Stimulated activated naive CD8-positive, alpha-beta T cell treated with anti-CD3 and anti-CD28 coated beads, Interleukin-15, Interleukin-2, amounts not matched to agents 100 ng/mL and 50 ng/mL, for 24 hours (primary cell): ENCODE measurements around the gene WWC2.

Experiments used
- H3K27ac Mint-ChIP-seq: one replicate; pipeline ENCODE4 v1.8.0; 2021; ENCODE audit warnings: mild to moderate bottlenecking, mixed read lengths
- H3K27me3 Mint-ChIP-seq: one replicate; pipeline ENCODE4 v1.8.0; 2021; ENCODE audit warnings: mixed read lengths
- H3K36me3 Mint-ChIP-seq: one replicate; pipeline ENCODE4 v1.8.0; 2021; ENCODE audit warnings: low read depth, mixed read lengths
- H3K4me1 Mint-ChIP-seq: one replicate; pipeline ENCODE4 v1.8.0; 2021; ENCODE audit warnings: low read depth, mixed read lengths
- H3K4me3 Mint-ChIP-seq: one replicate; pipeline ENCODE4 v1.8.0; 2021; ENCODE audit warnings: mild to moderate bottlenecking, mixed read lengths
- H3K9me3 Mint-ChIP-seq: one replicate; pipeline ENCODE4 v1.8.0; 2021; ENCODE audit warnings: mixed read lengths

The WWC2 gene

DNA sequence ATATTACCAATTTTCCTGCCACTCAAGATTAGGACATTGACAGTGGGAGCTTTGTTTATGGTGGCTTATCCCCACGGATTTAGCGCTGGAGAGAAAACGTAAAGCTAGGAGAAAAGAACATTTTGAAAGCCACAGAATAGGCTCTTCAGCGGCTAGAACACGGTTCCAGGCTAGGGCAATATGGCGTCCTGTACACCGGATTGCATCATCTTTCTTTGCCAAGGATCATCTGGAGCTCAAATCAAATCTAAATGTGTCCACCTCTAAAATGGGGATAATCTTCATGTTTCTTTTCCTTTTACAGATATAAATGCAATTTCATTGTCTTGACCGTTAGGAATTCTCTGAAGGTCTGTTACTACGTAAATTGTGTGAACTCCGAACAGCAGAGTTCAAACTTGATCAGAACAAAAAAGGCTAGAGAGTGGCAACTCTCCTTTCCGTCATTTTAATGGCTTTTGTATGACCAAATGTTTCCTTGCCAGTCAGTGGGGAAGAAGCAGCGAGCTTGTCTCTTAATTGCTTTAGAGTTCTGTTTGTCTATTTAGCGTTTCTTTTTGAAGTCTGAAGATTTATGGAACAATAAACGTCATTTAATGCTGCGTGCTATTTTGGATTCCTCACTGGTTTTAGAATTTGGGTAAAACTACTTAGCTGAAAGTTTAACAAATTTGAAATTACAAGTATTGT is 2.6 kb upstream of the WWC2 start:
- H3K4me3 Mint-ChIP-seq = no peak overlapping the region
- H3K27me3 Mint-ChIP-seq = peaks cover 34% of the 10 kb centered on the region
- peaks cover 3% of the 10 kb centered on the region for H3K4me1 Mint-ChIP-seq
- H3K9me3 Mint-ChIP-seq = no peaks in the 10 kb centered on the region
- no peak overlapping the region for H3K27ac Mint-ChIP-seq
- H3K36me3 Mint-ChIP-seq = no peaks in the 10 kb centered on the region

DNA sequence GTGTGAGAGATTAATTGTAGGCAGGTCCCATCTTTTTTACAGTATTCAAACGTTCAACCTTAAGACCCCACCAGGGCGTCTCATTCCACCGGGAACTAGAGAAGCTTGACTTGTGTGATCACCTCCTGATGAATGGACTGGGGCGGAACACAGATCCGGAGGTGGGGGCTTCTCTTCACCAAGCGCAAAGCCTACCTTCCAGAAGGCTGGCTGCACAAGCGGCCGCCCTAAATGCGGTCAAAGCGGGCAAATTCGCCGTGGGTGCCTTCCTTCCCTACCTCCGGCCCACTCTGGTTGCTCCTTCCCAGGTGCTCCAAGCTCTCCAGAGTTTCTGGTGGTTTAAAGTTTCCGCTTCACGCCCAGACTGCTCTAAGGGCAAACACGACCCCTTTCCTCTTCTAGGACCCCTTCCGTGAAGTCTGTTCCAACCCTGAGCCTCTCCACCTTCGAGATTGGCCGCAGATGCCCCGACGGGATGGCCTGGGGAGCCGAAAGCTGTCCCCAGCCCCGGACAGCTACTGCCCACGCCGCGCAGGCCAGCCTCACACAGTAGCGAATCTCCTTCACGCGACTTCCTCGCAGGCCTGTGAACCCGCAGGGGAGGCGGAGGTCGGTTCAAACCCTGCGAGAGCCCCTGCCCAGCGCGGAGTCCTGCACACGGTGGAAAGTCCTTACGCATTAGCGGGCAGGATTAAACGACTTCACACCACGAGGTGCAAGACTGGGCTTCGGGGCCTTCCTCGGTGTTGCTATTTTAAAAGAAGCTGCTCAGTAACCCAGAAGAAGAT is 1.6 kb upstream of the WWC2 start:
- peaks cover 3% of the 10 kb centered on the region for H3K4me1 Mint-ChIP-seq
- no peaks in the 10 kb centered on the region for H3K36me3 Mint-ChIP-seq
- peak overlapping the region; percentile 23 for H3K4me3 Mint-ChIP-seq
- peaks cover 42% of the 10 kb centered on the region for H3K27me3 Mint-ChIP-seq
- no peaks in the 10 kb centered on the region for H3K9me3 Mint-ChIP-seq
- H3K27ac Mint-ChIP-seq = no peak overlapping the region

DNA sequence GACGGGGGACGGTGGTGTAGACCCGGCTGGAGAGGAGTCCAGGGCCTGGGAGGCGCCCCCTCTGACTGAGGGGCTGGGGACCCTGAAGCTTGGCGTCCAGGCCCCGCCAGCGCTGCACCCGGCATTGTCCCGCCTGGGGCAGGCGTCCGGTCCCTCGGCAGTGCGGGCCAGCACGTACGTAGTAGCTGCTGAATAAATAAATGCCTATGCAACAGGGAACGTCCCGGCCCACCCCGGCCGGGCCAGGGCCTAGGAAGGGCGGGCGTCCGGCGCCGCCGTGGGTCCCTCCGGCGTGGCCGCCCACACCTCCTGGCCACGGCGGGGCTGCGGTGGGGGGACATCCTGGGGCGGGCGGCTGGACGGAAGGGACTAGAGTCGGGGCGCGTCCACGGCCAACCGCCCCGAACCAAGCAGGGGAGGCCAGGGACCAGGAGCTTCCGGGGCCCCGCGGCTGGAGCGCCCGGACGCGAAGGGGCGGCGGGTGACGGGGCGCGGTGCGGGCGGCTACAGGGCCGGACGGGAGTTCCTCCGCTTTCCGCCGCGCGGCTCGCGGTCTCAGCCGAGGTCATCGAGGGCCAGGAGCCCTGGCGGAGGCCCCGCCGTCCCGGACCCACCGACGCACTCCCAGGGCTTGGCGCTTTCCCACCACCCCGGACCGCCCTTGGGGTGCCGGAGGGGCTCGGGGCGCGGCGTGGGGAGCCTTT is 886 bp upstream of the WWC2 start:
- no peak overlapping the region for H3K27ac Mint-ChIP-seq

DNA sequence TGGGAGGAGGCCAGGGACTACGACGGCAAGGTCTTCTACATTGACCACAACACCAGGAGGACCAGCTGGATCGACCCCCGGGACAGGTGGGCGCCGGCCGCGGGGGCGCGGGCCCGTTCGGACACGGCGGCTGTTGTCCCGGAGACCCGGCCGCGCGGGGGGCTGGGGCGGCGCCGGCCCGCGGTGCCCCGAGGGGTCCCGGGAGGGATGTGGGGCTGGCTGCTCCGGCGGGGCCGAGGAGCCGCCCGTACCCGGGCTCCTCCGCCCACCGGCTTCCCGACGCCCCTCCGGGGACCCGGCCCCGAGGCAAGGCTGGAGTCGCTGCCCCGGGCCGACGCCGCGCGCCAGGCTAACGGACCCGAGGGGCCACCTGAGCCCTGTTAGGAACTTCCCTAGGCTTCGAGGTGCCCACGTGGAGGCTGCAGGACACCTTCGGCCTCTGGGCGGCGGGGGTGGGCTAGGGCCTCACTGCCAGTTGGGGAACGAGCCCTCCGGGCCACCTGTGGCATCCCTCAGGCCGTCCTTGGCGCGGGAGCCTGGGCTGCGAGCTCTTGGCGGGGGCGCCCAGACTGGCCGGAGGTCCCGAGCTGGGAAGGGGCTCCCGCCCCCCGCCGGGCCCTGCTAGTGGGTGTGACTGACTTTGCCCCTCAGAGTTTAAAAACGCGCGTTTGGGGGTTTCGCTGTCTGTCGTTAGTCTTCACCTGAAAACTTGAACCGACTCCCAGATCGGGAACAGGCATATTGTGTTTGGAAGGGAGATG is 660 bp downstream of the WWC2 start:
- H3K4me1 Mint-ChIP-seq = peaks cover 3% of the 10 kb centered on the region
- H3K9me3 Mint-ChIP-seq = no peaks in the 10 kb centered on the region
- peak overlapping the region; percentile 68 for H3K4me3 Mint-ChIP-seq
- H3K36me3 Mint-ChIP-seq = no peaks in the 10 kb centered on the region
- H3K27ac Mint-ChIP-seq = no peak overlapping the region
- peaks cover 53% of the 10 kb centered on the region for H3K27me3 Mint-ChIP-seq

More for the DNA sequence above, 886 bp upstream of the WWC2 start:
- no peaks in the 10 kb centered on the region for H3K36me3 Mint-ChIP-seq
- H3K27me3 Mint-ChIP-seq = peaks cover 49% of the 10 kb centered on the region
- peak overlapping the region; percentile 37 for H3K4me3 Mint-ChIP-seq
- H3K4me1 Mint-ChIP-seq = peaks cover 3% of the 10 kb centered on the region
- H3K9me3 Mint-ChIP-seq = no peaks in the 10 kb centered on the region

DNA sequence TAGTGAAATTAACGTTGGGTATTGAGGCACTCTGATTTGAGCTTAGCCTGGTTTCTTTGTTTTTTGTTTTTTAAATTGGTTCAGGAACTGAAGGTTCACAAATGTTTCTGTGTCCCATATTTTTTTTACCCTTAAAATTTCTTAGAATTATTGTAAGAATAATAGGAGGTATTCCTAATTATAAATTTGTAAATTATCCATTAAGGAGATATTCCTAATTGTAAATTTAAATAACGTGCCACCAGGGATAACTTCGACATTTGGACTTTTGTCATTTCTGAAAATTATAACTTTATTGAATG is 1.2 kb downstream of the WWC2 start:
- Mint-ChIP-seq H3K4me1 (peaks cover 3% of the 10 kb centered on the region), H3K27me3 (peaks cover 48% of the 10 kb centered on the region), H3K9me3 (no peaks in the 10 kb centered on the region), H3K36me3 (no peaks in the 10 kb centered on the region), H3K27ac (no peak overlapping the region), H3K4me3 (peak overlapping the region; percentile 68)

DNA sequence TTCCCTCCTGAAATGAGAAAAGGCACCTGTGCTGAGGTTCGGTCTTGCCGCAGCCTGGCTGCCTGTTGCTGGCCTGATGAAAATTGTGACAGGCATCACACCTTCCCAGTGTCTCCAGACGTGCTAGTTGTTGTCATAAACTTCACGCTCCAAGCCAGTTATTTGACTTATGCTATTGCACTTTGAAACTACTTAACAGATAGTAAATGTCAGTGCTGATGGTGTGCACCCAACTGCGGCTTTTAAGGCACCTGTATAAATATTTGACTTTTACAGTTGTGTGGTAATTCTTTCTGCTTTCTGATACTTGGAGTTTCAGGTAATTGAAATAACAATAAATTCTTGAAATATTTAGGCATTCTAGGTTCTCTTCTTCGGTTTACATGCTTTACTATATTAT is 1.8 kb downstream of the WWC2 start:
- Mint-ChIP-seq H3K36me3 (no peaks in the 10 kb centered on the region), H3K4me3 (peak overlapping the region; percentile 44), H3K27me3 (peaks cover 48% of the 10 kb centered on the region), H3K4me1 (peaks cover 3% of the 10 kb centered on the region), H3K27ac (no peak overlapping the region), H3K9me3 (no peaks in the 10 kb centered on the region)

DNA sequence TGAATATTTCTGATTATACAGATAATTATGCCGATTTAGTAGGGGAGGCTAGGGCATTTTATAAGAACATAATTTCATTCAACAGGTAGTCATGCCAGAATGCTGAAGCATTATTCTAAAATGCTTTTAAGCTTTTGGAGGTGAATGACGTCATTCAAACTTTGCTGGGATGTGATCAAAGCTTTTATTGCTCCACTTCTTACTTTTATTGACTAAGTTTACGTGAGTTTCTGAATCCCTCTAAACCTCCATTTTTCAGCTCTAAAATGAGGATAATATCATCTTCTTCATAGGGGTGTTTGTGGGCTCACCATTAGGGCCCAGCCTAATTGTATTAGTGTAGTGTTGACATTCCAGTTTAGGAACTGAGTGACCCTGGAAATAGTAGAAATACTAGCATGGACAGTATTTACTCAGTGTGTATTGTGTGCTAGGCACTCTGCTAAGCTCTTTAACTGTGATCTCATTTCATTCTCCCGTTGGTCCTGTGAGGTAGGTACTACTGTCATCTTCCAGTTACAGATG is 3.0 kb downstream of the WWC2 start:
- Mint-ChIP-seq H3K4me1 (peaks cover 3% of the 10 kb centered on the region), H3K27ac (no peak overlapping the region), H3K27me3 (peaks cover 44% of the 10 kb centered on the region), H3K4me3 (no peak overlapping the region), H3K9me3 (no peaks in the 10 kb centered on the region), H3K36me3 (no peaks in the 10 kb centered on the region)

DNA sequence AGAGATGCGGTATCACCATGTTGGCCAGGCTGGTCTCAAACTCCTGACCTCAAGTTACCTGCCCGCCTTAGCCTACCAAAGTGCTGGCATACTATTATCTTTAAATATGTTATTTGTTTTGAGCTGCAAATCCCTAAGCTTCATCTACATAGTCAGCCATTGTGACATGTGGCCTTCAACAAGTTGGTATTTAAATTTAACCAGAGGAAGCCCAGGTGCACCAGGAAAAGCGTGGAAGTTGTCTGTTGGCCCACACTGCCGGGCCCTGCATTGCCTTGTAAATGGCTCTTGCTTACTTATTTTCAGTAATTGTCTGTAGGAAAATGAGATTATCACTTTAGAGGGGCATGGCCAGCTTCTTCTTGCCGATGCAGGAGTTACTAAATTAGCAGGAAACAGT is 6.0 kb downstream of the WWC2 start:
- Mint-ChIP-seq H3K27me3 (peaks cover 38% of the 10 kb centered on the region), H3K9me3 (no peaks in the 10 kb centered on the region), H3K4me3 (no peak overlapping the region), H3K36me3 (no peaks in the 10 kb centered on the region), H3K27ac (no peak overlapping the region), H3K4me1 (no peaks in the 10 kb centered on the region)

DNA sequence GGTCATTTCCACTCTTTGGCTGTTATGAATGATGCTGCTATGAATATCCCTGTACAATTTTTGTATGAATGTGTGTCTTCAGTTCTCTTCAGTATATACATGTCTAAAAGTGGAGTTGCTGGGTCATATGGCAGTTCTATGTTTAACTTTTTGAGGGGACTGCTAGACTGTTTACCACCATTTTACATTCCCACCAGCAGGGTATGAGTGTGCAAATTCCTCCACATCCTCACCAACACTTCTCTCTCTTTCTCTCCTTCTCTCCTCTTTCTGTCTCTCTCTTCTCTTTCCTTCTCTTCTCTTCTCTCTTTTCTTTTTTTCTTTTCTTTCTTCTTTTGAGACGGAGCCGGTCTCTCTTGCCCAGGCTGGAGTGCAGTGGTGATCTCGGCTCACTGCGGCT is 7.8 kb downstream of the WWC2 start:
- no peaks in the 10 kb centered on the region for H3K9me3 Mint-ChIP-seq
- H3K27me3 Mint-ChIP-seq = peaks cover 24% of the 10 kb centered on the region

DNA sequence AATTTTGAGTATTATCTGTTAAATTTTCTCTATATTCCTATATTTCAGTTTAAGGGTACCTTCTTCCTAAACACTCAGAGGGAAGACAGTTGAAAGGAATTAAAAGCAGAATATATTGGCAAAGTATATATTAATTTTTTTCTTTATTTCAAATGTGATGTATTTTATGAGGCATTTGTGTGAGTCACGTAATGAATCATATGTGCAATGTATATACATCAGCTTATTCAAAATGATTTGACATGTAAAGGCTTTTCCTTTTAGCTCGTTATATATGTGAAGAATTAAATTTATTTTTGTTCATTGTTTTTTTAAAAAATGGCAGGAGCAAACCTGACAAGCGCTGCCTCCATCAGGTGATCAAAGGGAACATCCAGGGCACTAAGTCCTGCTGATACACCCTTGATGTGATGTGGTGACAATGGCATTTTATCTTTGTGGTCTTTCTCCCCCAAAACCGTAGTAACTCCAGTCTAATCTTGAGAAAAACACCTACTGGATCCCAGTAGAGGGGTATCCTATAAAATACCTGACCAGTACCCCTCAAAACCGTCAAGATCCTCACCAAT is 8.9 kb downstream of the WWC2 start:
- Mint-ChIP-seq H3K27me3 (peaks cover 15% of the 10 kb centered on the region), H3K27ac (no peak overlapping the region), H3K9me3 (no peaks in the 10 kb centered on the region), H3K4me3 (no peak overlapping the region), H3K36me3 (no peaks in the 10 kb centered on the region), H3K4me1 (no peaks in the 10 kb centered on the region)

More for the DNA sequence above, 7.8 kb downstream of the WWC2 start:
- Mint-ChIP-seq H3K4me1 (no peaks in the 10 kb centered on the region), H3K27ac (no peak overlapping the region), H3K36me3 (no peaks in the 10 kb centered on the region), H3K4me3 (no peak overlapping the region)

DNA sequence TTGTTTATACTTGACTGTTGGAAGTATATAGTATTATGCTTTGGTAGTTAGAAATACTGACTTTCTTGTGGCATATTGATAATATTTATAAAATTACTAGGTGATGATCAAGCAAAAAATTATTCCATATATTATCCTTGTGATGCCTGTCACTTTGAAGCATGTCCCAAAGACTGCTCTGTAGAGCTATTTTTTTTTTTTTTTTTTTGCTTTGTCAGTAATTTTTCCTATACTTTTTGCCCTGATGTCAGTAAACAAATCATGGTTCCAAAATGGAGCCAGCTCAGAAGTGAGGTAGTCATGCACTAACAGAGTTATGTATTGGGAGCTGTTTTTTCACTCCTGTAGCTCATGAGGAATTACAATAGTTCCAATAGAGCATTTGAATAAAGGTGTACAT is 11.2 kb downstream of the WWC2 start:
- Mint-ChIP-seq H3K27me3 (peaks cover 9% of the 10 kb centered on the region), H3K27ac (no peak overlapping the region), H3K36me3 (no peaks in the 10 kb centered on the region), H3K4me1 (no peaks in the 10 kb centered on the region), H3K9me3 (no peaks in the 10 kb centered on the region), H3K4me3 (no peak overlapping the region)

DNA sequence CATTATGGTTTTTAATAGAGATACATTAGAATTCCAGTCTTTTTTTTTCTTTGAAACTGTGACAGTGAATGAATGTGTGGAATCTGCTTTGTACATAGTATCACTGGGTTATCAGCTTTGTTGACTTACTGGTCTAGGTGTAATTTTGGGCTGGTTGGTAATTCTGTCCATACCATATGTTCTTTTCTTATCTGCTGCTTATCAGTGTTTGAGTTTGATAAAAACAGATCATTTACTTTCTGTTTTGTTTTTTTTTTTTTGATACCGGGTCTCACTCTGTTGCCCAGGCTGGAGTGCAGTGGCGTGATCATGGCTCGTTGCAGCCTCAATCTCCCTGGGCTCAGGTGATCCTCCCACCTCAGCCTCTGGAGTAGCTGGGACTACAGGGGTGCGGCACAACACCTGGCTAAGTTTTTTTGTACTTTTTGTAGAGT is 12.4 kb downstream of the WWC2 start:
- Mint-ChIP-seq H3K27ac (no peak overlapping the region), H3K9me3 (no peaks in the 10 kb centered on the region), H3K36me3 (no peaks in the 10 kb centered on the region), H3K27me3 (peaks cover 8% of the 10 kb centered on the region), H3K4me3 (no peak overlapping the region), H3K4me1 (no peaks in the 10 kb centered on the region)

DNA sequence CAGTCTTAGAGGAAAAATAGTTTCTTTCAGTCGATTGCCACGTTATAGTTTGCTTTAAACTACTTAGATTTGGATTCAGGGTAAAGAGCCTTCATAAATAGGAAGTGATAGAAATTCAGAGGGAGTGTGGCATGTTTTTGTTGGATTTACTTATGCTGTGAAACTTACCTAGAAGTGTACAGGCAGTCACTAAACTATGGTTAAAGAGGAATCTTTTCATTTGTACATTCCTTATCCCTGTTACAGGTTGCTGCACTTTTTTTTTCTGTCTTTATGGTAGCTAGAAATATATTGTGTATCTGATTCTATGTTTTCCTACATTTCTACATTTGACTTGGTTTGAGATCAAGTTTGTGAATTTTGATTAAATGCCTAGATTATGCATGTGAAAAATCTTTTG is 19.1 kb downstream of the WWC2 start:
- Mint-ChIP-seq H3K4me1 (no peaks in the 10 kb centered on the region), H3K36me3 (no peaks in the 10 kb centered on the region), H3K4me3 (no peak overlapping the region), H3K27me3 (peaks cover 3% of the 10 kb centered on the region), H3K9me3 (no peaks in the 10 kb centered on the region), H3K27ac (no peak overlapping the region)

DNA sequence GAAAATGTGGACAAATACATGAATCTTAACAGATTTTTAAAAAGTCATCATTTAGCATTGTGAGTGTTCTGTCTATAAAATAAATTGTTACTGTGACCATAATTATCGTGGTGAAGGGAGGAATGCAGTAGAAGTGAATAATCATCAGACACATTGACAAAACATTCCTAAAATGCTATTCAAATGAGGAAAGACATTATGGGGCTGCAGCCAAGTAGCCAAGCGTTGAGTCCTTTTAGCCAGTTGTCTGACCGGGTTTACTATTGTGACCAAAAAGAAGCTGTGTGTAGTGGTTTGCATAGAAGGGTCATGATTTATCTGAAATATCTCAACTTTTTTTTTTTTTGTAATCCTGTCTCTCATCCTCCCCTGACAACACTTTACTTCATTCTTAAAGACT is 19.5 kb downstream of the WWC2 start:
- no peaks in the 10 kb centered on the region for H3K9me3 Mint-ChIP-seq
- H3K4me3 Mint-ChIP-seq = no peak overlapping the region
- H3K27me3 Mint-ChIP-seq = peaks cover 3% of the 10 kb centered on the region
- no peaks in the 10 kb centered on the region for H3K4me1 Mint-ChIP-seq
- no peak overlapping the region for H3K27ac Mint-ChIP-seq
- no peaks in the 10 kb centered on the region for H3K36me3 Mint-ChIP-seq
